CD4-positive, alpha-beta T cell treated with Interleukin-12 subunit alpha and Interleukin-12 subunit beta, for 1 hour (primary cell): ENCODE data around the gene UPP2.

Experiments
- DNase-seq: peaks from one replicate; pipeline ENCODE4 v3.0.0-alpha.2; 2020

The UPP2 gene

GRCh38 chr2:158142568-158143332, 41.1 kb downstream of the UPP2 start:
- DNase-seq: peak; percentile 3

- DNase-seq: no peak
Measured at GRCh38 chr2:158143703-158144360, 42.2 kb downstream of the UPP2 start.

- no peak for DNase-seq
Measured at GRCh38 chr2:158144914-158145625, 43.4 kb downstream of the UPP2 start.

GRCh38 chr2:158153270-158154015, 51.8 kb downstream of the UPP2 start:
- DNase-seq: no peak

GRCh38 chr2:158154596-158154995, 52.9 kb downstream of the UPP2 start:
- no peak for DNase-seq

GRCh38 chr2:158172719-158173118, 71.0 kb downstream of the UPP2 start:
- no peak for DNase-seq

- no peak for DNase-seq
Measured at GRCh38 chr2:158174495-158174894, 72.8 kb downstream of the UPP2 start.

GRCh38 chr2:158174956-158175355, 73.3 kb downstream of the UPP2 start:
- no peak for DNase-seq

- DNase-seq: no peak
Measured at GRCh38 chr2:158178646-158179045, 77.0 kb downstream of the UPP2 start.

GRCh38 chr2:158179660-158180059, 78.0 kb downstream of the UPP2 start:
- no peak for DNase-seq

GRCh38 chr2:158181171-158181570, 79.5 kb downstream of the UPP2 start:
- DNase-seq: no peak

- DNase-seq: no peak
Measured at GRCh38 chr2:158182676-158183295, 81.1 kb downstream of the UPP2 start.

GRCh38 chr2:158184001-158184400, 82.3 kb downstream of the UPP2 start:
- no peak for DNase-seq

- no peak for DNase-seq
Measured at GRCh38 chr2:158184556-158185343, 83.1 kb downstream of the UPP2 start.
